HepG2 (cell line): ENCODE results near the gene FADD. TPM values are rescaled to one million over a fixed set of nuclear protein-coding genes. Genes with fewer than 3 reads are reported as not detected.
A peak's percentile ranks its signal among the peaks of the same experiment; 100 is the strongest.

Experiments
- ATAC-seq: fragments of 200-7000 bp; cut with Tn5 transposase; 3 replicates; pipeline ENCODE4 v1.9.1; 2020; ENCODE audit warnings: mild to moderate bottlenecking, moderate library complexity
- BruUV-seq: library from RNA; stranded (reverse); fragments of 400-500 nt; replicated peaks from 2 replicates; lab custom pipeline; 2021; lab: Mats Ljungman, UMichigan
- CTCF ChIA-PET: fragments of 300-600 bp; formaldehyde crosslinking; extraction: SDS; loops from one replicate; lab custom pipeline; 2021; ENCODE audit warnings: low total read pairs, inconsistent platforms, low intra/inter-chr PET ratio; lab: Yijun Ruan, JAX
- POLR2A ChIA-PET: fragments of 350-600 bp; sonication (Branson Sonifier 250); formaldehyde crosslinking; loops from one replicate; lab custom pipeline; 2020; ENCODE audit warnings: antibody characterized with exemption, inconsistent platforms; lab: Yijun Ruan, JAX
- DNase-seq: peaks from one replicate; pipeline ENCODE4 v3.0.0-alpha.2; 2015; ENCODE audit warnings: low spot score
- FAIRE-seq: peaks from 3 replicates; lab custom pipeline; 2011; peaks lifted over from hg19 to GRCh38; lab: Jason Lieb, UNC
- H2AFZ ChIP-seq: one replicate; pipeline ENCODE4 v1.6.1; 2011; ENCODE audit warnings: low read length, inconsistent platforms
- H3K27ac ChIP-seq: fragments of 300-600 bp; 3 replicates; pipeline ENCODE4 v1.8.0; 2011; ENCODE audit warnings: mixed run types, mild to moderate bottlenecking, mixed read lengths, low read length, inconsistent platforms; ENCODE audit not compliant: insufficient read depth; ENCODE audit errors: extremely low read length
- H3K27me3 ChIP-seq, 2 experiments: fragments of 200-600 bp in 1 of 2; 2 replicates in 1 of 2; 3 replicates in 1 of 2; pipeline versions ENCODE4 v1.6.0 to v1.8.0; 2011; ENCODE audit warnings: low read length in 2 of 2, mild to moderate bottlenecking in 2 of 2, moderate library complexity in 2 of 2, inconsistent platforms in 1 of 2; ENCODE audit not compliant: insufficient read depth in 2 of 2, control insufficient read depth in 1 of 2
- H3K36me3 ChIP-seq, 2 experiments: fragments of 200-600 bp in 1 of 2; replicated peaks in 1 of 2; 2 replicates in 1 of 2; 3 replicates in 1 of 2; pipeline versions ENCODE4 v1.5.1 to v1.8.0; 2011; ENCODE audit warnings: low read length in 2 of 2, inconsistent platforms in 1 of 2; ENCODE audit not compliant: insufficient read depth in 2 of 2, control insufficient read depth in 1 of 2
- H3K4me1 ChIP-seq: 2 replicates; pipeline ENCODE4 v1.5.1; 2012; ENCODE audit warnings: low read length, inconsistent platforms; ENCODE audit not compliant: insufficient read depth
- H3K4me2 ChIP-seq: 2 replicates; pipeline ENCODE4 v1.6.0; 2011; ENCODE audit warnings: low read depth, low read length, inconsistent platforms
- H3K4me3 ChIP-seq, 3 experiments: fragments of 200-600 bp in 1 of 3; sonication (generic), shearing (Covaris generic) in 1 of 3; replicated peaks in 1 of 3; 2 replicates each; pipeline ENCODE4 v1.5.1; 2011 to 2016; ENCODE audit warnings: low read length in 3 of 3, inconsistent platforms in 2 of 3, low read depth in 2 of 3, mild to moderate bottlenecking in 2 of 3, control low read depth in 1 of 3, mixed read lengths in 1 of 3; ENCODE audit not compliant: insufficient read depth in 1 of 3
- H3K79me2 ChIP-seq: one replicate; pipeline ENCODE4 v1.6.1; 2011; ENCODE audit warnings: low read length, inconsistent platforms; ENCODE audit not compliant: insufficient read depth
- H3K9ac ChIP-seq: 2 replicates; pipeline ENCODE4 v1.6.0; 2011; ENCODE audit warnings: mild to moderate bottlenecking, low read depth, low read length, inconsistent platforms; ENCODE audit not compliant: insufficient read depth
- H3K9me3 ChIP-seq: 2 replicates; pipeline ENCODE4 v1.5.1; 2012; ENCODE audit warnings: mild to moderate bottlenecking, low read length
- H4K20me1 ChIP-seq: 2 replicates; pipeline ENCODE4 v1.6.0; 2011; ENCODE audit warnings: inconsistent platforms, mild to moderate bottlenecking, low read length, moderate library complexity; ENCODE audit not compliant: insufficient read depth
- CHD2 ChIP-seq: IDR thresholded peaks from 2 replicates; pipeline ENCODE4 v1.6.1; 2011; ENCODE audit warnings: low read depth, low read length, improper control_type of control experiment
- TRAFD1 ChIP-seq: sonication (generic); formaldehyde crosslinking; IDR thresholded peaks from 2 replicates; pipeline ENCODE4 v1.5.1; 2020; ENCODE audit warnings: missing genetic modification reagents, mild to moderate bottlenecking, borderline replicate concordance
- ZBTB26 ChIP-seq: IDR thresholded peaks from 2 replicates; pipeline ENCODE4 v1.6.1; 2016; ENCODE audit warnings: missing compliant biosample characterization, missing genetic modification reagents, borderline replicate concordance
- ZFP62 ChIP-seq: sonication (generic); formaldehyde crosslinking; IDR thresholded peaks from 2 replicates; pipeline ENCODE4 v1.4.0; 2020; ENCODE audit warnings: missing genetic modification reagents
- ZNF512 ChIP-seq: sonication (generic); formaldehyde crosslinking; IDR thresholded peaks from 2 replicates; pipeline ENCODE4 v1.4.0; 2020; ENCODE audit warnings: mild to moderate bottlenecking, missing genetic modification reagents
- WGBS: methylation state at CpG from one replicate; pipeline ENCODE4 v1.1.6; 2017; ENCODE audit warnings: low lambda C conversion rate; 5-methylcytosine and 5-hydroxymethylcytosine counted together
- in situ Hi-C: cut with HindIII; loops from 2 replicates; pipeline ENCODE4 v1.10.0; 2017; ENCODE audit warnings: low pct_unique_long_range_greater_than_20kb; ENCODE audit not compliant: extremely low pct_ligation_motif_present
- intact Hi-C: fragments of 100-400 bp; cut with micrococcal nuclease; formaldehyde crosslinking; loops from one replicate; pipeline ENCODE4 v1.10.0; 2022; ENCODE audit not compliant: unreplicated experiment
- polyA plus RNA-seq, 8 experiments: library from polyadenylated mRNA; depleted of rRNA in 3 of 8; stranded (reverse) in 7 of 8; unstranded in 1 of 8; fragments of >200 nt; fragmentation: Illumina TruSeq in 4 of 8; extraction: Trizol in 4 of 8; gene quantifications; 2 replicates each; pipeline versions ENCODE4 v1.2.1 to v1.2.3, GENCODE V29; 2011 to 2016; ENCODE audit warnings: low read depth in 4 of 8, missing spikeins in 1 of 8, mixed read lengths in 1 of 8; ENCODE audit not compliant: insufficient read depth in 1 of 8
- total RNA-seq, 5 experiments: library from RNA; depleted of rRNA; stranded (reverse); fragments of >200 nt; fragmentation: Illumina TruSeq; extraction: Trizol; gene quantifications; 2 replicates each; pipeline ENCODE4 v1.2.3, GENCODE V29; 2016; ENCODE audit warnings: low read depth in 1 of 5

The FADD gene
- total and polyA plus RNA-seq, 2 of the 13 experiments (the other 11 are each of a cell fraction or from before 2014, with no cell fraction given): 14.2 to 22.2 TPM

GRCh38 chr11:70246196-70246595 is 43.1 kb downstream of the FADD start (continued):
- TF ChIP-seq ZBTB26 (CRISPR knock-in tag): no peak
- no peak for TF ChIP-seq ZFP62 (CRISPR knock-in tag)
- TF ChIP-seq TRAFD1: no peak

GRCh38 chr11:70247042-70247709 is 44.1 kb downstream of the FADD start:
- H3K79me2 ChIP-seq: no peaks in the 10 kb centered on the region
- peak overlapping the region in 1 of 3 experiments; percentile 28; a peak in 1 of 6 replicates for H3K4me3 ChIP-seq
- TF ChIP-seq CHD2: peak; percentile 72
- TF ChIP-seq ZNF512 (CRISPR knock-in tag): no peak
- intact Hi-C loops: no loop called here
- no peaks in the 10 kb centered on the region for H3K9me3 ChIP-seq
- peak overlapping the region; percentile 17 for H2AFZ ChIP-seq
- no peak overlapping the region for H3K9ac ChIP-seq
- peak overlapping the region; percentile 46 for H3K4me2 ChIP-seq
- no peaks in the 10 kb centered on the region for H3K36me3 ChIP-seq
- WGBS: 7% methylated on average over 5 of the region's 8 CpGs
- ATAC-seq: no peak
- CTCF ChIA-PET: no interaction called here
- no peak for FAIRE-seq
- no peak overlapping the region for H3K27ac ChIP-seq
- POLR2A ChIA-PET: no interaction called here
- in situ Hi-C loops: no loop called here
- no peaks in the 10 kb centered on the region for H4K20me1 ChIP-seq
- no TSS peak for BruUV-seq
- no peak for DNase-seq
- peaks cover 0 to 47% of the 10 kb centered on the region in 2 experiments; a peak in 3 of 5 replicates for H3K27me3 ChIP-seq
- H3K4me1 ChIP-seq: peaks cover 25% of the 10 kb centered on the region
